Liver (tissue), 9 donors: Measurements from ENCODE around the gene PDE2A. TPM values are rescaled to one million over a fixed set of nuclear protein-coding genes. Genes with fewer than 3 reads are reported as not detected.

Experiments used
- DNase-seq: peaks from one replicate; pipeline ENCODE4 v3.0.0-alpha.2; 2017; ENCODE audit warnings: low spot score
- H3K27ac ChIP-seq, 2 donors: one replicate each; pipeline ENCODE4 v1.7.0; 2013; ENCODE audit warnings: inconsistent platforms in 2 of 2, low read length in 2 of 2, control low read depth in 1 of 2, low read depth in 1 of 2, mild to moderate bottlenecking in 1 of 2
- H3K27me3 ChIP-seq, 4 donors: one replicate each; pipeline versions ENCODE4 v1.6.1 to v1.7.0; 2013; ENCODE audit warnings: low read length in 3 of 4, inconsistent platforms in 1 of 4, mild to moderate bottlenecking in 1 of 4, moderate library complexity in 1 of 4; ENCODE audit not compliant: control insufficient read depth in 4 of 4, insufficient read depth in 4 of 4
- H3K36me3 ChIP-seq, 4 donors: one replicate each; pipeline versions ENCODE4 v1.6.1 to v1.7.0; 2013; ENCODE audit warnings: low read length in 3 of 4, mild to moderate bottlenecking in 3 of 4, low read depth in 1 of 4, moderate library complexity in 1 of 4; ENCODE audit not compliant: control insufficient read depth in 4 of 4, insufficient read depth in 3 of 4
- H3K4me1 ChIP-seq, 4 donors: one replicate each; pipeline versions ENCODE4 v1.6.1 to v1.7.0; 2013; ENCODE audit warnings: low read length in 3 of 4, mild to moderate bottlenecking in 3 of 4, moderate library complexity in 1 of 4; ENCODE audit not compliant: control insufficient read depth in 4 of 4, insufficient read depth in 4 of 4
- H3K4me3 ChIP-seq, 3 donors: one replicate each; pipeline versions ENCODE4 v1.6.1 to v1.7.0; 2013; ENCODE audit warnings: low read length in 3 of 3, control low read depth in 1 of 3, low read depth in 1 of 3, mild to moderate bottlenecking in 1 of 3
- H3K9ac ChIP-seq, 2 donors: one replicate each; pipeline ENCODE4 v1.7.0; 2013; ENCODE audit warnings: low read length in 2 of 2, mild to moderate bottlenecking in 2 of 2, moderate library complexity in 2 of 2, control low read depth in 1 of 2, low read depth in 1 of 2
- H3K9me3 ChIP-seq, 4 donors: one replicate each; pipeline versions ENCODE4 v1.6.1 to v1.7.0; 2013; ENCODE audit warnings: low read length in 3 of 4; ENCODE audit not compliant: control insufficient read depth in 4 of 4
- ATF3 ChIP-seq: IDR thresholded peaks from 2 replicates; pipeline ENCODE4 v1.6.1; 2016; ENCODE audit warnings: antibody characterized with exemption
- CTCF ChIP-seq: fragments of 150-350 bp; IDR thresholded peaks from 2 replicates; pipeline ENCODE4 v1.5.1; 2017; ENCODE audit warnings: improper control_type of control experiment, low read depth, low read length; ENCODE audit not compliant: missing input control
- EGR1 ChIP-seq, 2 donors: IDR thresholded peaks; 2 replicates each; pipeline ENCODE4 v1.6.1; 2016 to 2018; ENCODE audit warnings: antibody characterized with exemption in 2 of 2, low read depth in 2 of 2
- FOXA1 ChIP-seq: IDR thresholded peaks from 2 replicates; pipeline ENCODE4 v1.6.1; 2016; ENCODE audit warnings: antibody characterized with exemption
- FOXA2 ChIP-seq: IDR thresholded peaks from 2 replicates; pipeline ENCODE4 v1.6.1; 2016; ENCODE audit warnings: antibody characterized with exemption
- GABPA ChIP-seq, 2 donors: IDR thresholded peaks in 1 of 2; conservative IDR thresholded peaks in 1 of 2; 2 replicates each; pipeline ENCODE4 v1.6.1; 2016; ENCODE audit warnings: antibody characterized with exemption in 2 of 2, mild to moderate bottlenecking in 1 of 2, moderate library complexity in 1 of 2
- HNF4A ChIP-seq, 2 donors: conservative IDR thresholded peaks; 2 replicates each; pipeline ENCODE4 v1.6.1; 2016; ENCODE audit warnings: antibody characterized with exemption in 2 of 2, mild to moderate bottlenecking in 2 of 2
- HNF4G ChIP-seq: IDR thresholded peaks from 2 replicates; pipeline ENCODE4 v1.6.1; 2016; ENCODE audit warnings: antibody characterized with exemption
- JUND ChIP-seq, 2 donors: IDR thresholded peaks; 2 replicates each; pipeline ENCODE4 v1.6.1; 2016; ENCODE audit warnings: antibody characterized with exemption in 2 of 2
- MAX ChIP-seq: IDR thresholded peaks from 2 replicates; pipeline ENCODE4 v1.6.1; 2016; ENCODE audit warnings: antibody characterized with exemption
- NR2F2 ChIP-seq: IDR thresholded peaks from 2 replicates; pipeline ENCODE4 v1.6.1; 2016; ENCODE audit warnings: antibody characterized with exemption
- RAD21 ChIP-seq, 2 donors: IDR thresholded peaks; 2 replicates each; pipeline ENCODE4 v1.6.1; 2016; ENCODE audit warnings: antibody characterized with exemption in 2 of 2, mild to moderate bottlenecking in 2 of 2
- REST ChIP-seq: IDR thresholded peaks from 2 replicates; pipeline ENCODE4 v1.6.1; 2016; ENCODE audit warnings: antibody characterized with exemption, mild to moderate bottlenecking
- RXRA ChIP-seq, 2 donors: IDR thresholded peaks; 2 replicates each; pipeline ENCODE4 v1.6.1; 2017 to 2018; ENCODE audit warnings: antibody characterized with exemption in 2 of 2, mild to moderate bottlenecking in 1 of 2
- SP1 ChIP-seq: IDR thresholded peaks from 2 replicates; pipeline ENCODE4 v1.6.1; 2018; ENCODE audit warnings: antibody characterized with exemption, mild to moderate bottlenecking
- TAF1 ChIP-seq: conservative IDR thresholded peaks from 2 replicates; pipeline ENCODE4 v1.6.1; 2016; ENCODE audit warnings: antibody characterized with exemption, mild to moderate bottlenecking
- YY1 ChIP-seq: IDR thresholded peaks from 2 replicates; pipeline ENCODE4 v1.6.1; 2016; ENCODE audit warnings: antibody characterized with exemption, mild to moderate bottlenecking
- ZBTB33 ChIP-seq: IDR thresholded peaks from 2 replicates; pipeline ENCODE4 v1.6.1; 2016; ENCODE audit warnings: antibody characterized with exemption
- WGBS: extraction: QIAGEN DNeasy Blood & Tissue Kit; methylation state at CpG from one replicate; pipeline ENCODE4 v1.1.7; 2013; 5-methylcytosine and 5-hydroxymethylcytosine counted together
- polyA plus RNA-seq, 2 donors: library from polyadenylated mRNA; stranded (reverse) in 1 of 2; unstranded in 1 of 2; fragments of 200-250 nt in 1 of 2; fragments of >200 nt in 1 of 2; fragmentation: Nextera tagmentation in 1 of 2; extraction: Ambion mirVana in 1 of 2; gene quantifications; one replicate each; pipeline versions ENCODE4 v1.2.1 to v1.2.3, GENCODE V29; 2013 to 2015
- total RNA-seq, 2 donors: library from RNA; depleted of rRNA; stranded (reverse); fragments of >200 nt; gene quantifications; one replicate each; pipeline ENCODE4 v1.2.3, GENCODE V29; 2014
- donor health status: healthy.
- donor health status: healthy.
- donor health status: healthy.
- donor health status: healthy.
- donor health status: healthy.

The PDE2A gene
- total and polyA plus RNA-seq, 4 donors: 4.3 to 32.8 (median 12.9) TPM

GRCh38 chr11:72696866-72697700 lies 22.9 kb upstream of the PDE2A start:
- TF ChIP-seq RAD21 (IDR thresholded peaks at IDR 0.05) (no peak), JUND (IDR thresholded peaks at IDR 0.05) (no peak), YY1 (no peak), RXRA (IDR thresholded peaks at IDR 0.05) (no peak), REST (no peak), EGR1 (IDR thresholded peaks at IDR 0.05; ENCODE audit: low read depth in 2 of 2) (no peak), FOXA2 (no peak), NR2F2 (no peak), CTCF (no peak), ZBTB33 (no peak), TAF1 (no peak), HNF4A (conservative IDR thresholded peaks at IDR 0.05) (no peak), GABPA (IDR thresholded peaks at IDR 0.05 in 1 of 2, conservative IDR thresholded peaks at IDR 0.05 in 1 of 2) (no peak), ATF3 (no peak), HNF4G (no peak), MAX (no peak), FOXA1 (no peak), SP1 (no peak)
- H3K4me3 ChIP-seq: no peak overlapping the region
- no peaks in the 10 kb centered on the region for H3K27me3 ChIP-seq
- H3K4me1 ChIP-seq: no peaks in the 10 kb centered on the region
- H3K9ac ChIP-seq: no peak overlapping the region
- H3K9me3 ChIP-seq: no peaks in the 10 kb centered on the region
- H3K36me3 ChIP-seq: peaks cover 37 to 96% (median 62%) of the 10 kb centered on the region in 4 donors
- 92% methylated on average over 44 of the region's 44 CpGs for WGBS
- DNase-seq: no peak
- no peak overlapping the region for H3K27ac ChIP-seq
